HEK293 (cell line): ENCODE results near the gene PRIMA1.
A peak's percentile ranks its signal among the peaks of the same experiment; 100 is the strongest.

ENCODE experiments used
- CTCF ChIA-PET: fragments of 350-600 bp; formaldehyde crosslinking; extraction: SDS; loops from one replicate; lab custom pipeline; 2021; ENCODE audit warnings: antibody characterized with exemption; lab: Yijun Ruan, JAX
- POLR2A ChIA-PET: fragments of 300-600 bp; formaldehyde crosslinking; extraction: SDS; loops from one replicate; lab custom pipeline; 2020; ENCODE audit warnings: antibody characterized with exemption, inconsistent platforms; lab: Yijun Ruan, JAX
- H3K27ac ChIP-seq: fragments of 200-500 bp; sonication (Bioruptor generic); 2 replicates; pipeline ENCODE4 v1.5.1; 2014; ENCODE audit warnings: low read depth, low read length, control low read depth, inconsistent platforms; ENCODE audit errors: extremely low read depth
- H3K36me3 ChIP-seq, 2 experiments: fragments of 200-500 bp in 1 of 2; sonication (Bioruptor generic) in 1 of 2; 1 replicate in 1 of 2; 2 replicates in 1 of 2; pipeline ENCODE4 v1.5.1; 2014 to 2017; ENCODE audit warnings: inconsistent platforms in 2 of 2, low read length in 2 of 2; ENCODE audit not compliant: control insufficient read depth in 2 of 2, insufficient read depth in 1 of 2
- H3K4me1 ChIP-seq: fragments of 200-500 bp; sonication (Bioruptor generic); 2 replicates; pipeline ENCODE4 v1.5.1; 2014; ENCODE audit warnings: mild to moderate bottlenecking, low read length, inconsistent platforms; ENCODE audit not compliant: control insufficient read depth, insufficient read depth
- H3K4me3 ChIP-seq: 2 replicates; pipeline ENCODE4 v1.5.1; 2011; ENCODE audit warnings: low read depth, mild to moderate bottlenecking, control low read depth, low read length, moderate library complexity
- H3K9me3 ChIP-seq: fragments of 200-500 bp; sonication (Bioruptor generic); 2 replicates; pipeline ENCODE4 v1.5.1; 2014; ENCODE audit warnings: low read depth, low read length, inconsistent platforms; ENCODE audit not compliant: control insufficient read depth, insufficient read depth
- BCL11A ChIP-seq: fragments of 450-650 bp; formaldehyde crosslinking; IDR thresholded peaks from 2 replicates; pipeline ENCODE4 v1.5.1; 2016; ENCODE audit warnings: low read depth, missing biosample characterization, missing genetic modification characterization
- EGR2 ChIP-seq: fragments of 450-650 bp; formaldehyde crosslinking; IDR thresholded peaks from 2 replicates; pipeline ENCODE4 v1.5.1; 2016; ENCODE audit warnings: low read depth, missing biosample characterization, missing genetic modification characterization
- KLF10 ChIP-seq: fragments of 450-650 bp; IDR thresholded peaks from 2 replicates; pipeline ENCODE4 v1.5.1; 2018; ENCODE audit warnings: missing biosample characterization, mild to moderate bottlenecking, missing genetic modification characterization
- KLF9 ChIP-seq: fragments of 450-650 bp; formaldehyde crosslinking; IDR thresholded peaks from 2 replicates; pipeline ENCODE4 v1.5.1; 2016; ENCODE audit warnings: missing biosample characterization, missing genetic modification characterization, low read depth
- MZF1 ChIP-seq: fragments of 450-650 bp; formaldehyde crosslinking; IDR thresholded peaks from 2 replicates; pipeline ENCODE4 v1.5.1; 2017; ENCODE audit warnings: missing biosample characterization, missing genetic modification characterization, borderline replicate concordance
- WT1 ChIP-seq: fragments of 450-650 bp; formaldehyde crosslinking; IDR thresholded peaks from 2 replicates; pipeline ENCODE4 v1.5.1; 2016; ENCODE audit warnings: missing biosample characterization, missing genetic modification characterization
- ZFHX2 ChIP-seq: fragments of 450-650 bp; formaldehyde crosslinking; conservative IDR thresholded peaks from 2 replicates; pipeline ENCODE4 v1.5.1; 2016; ENCODE audit warnings: missing biosample characterization, missing genetic modification characterization
- ZNF114 ChIP-seq: fragments of 450-650 bp; formaldehyde crosslinking; IDR thresholded peaks from 2 replicates; pipeline ENCODE4 v1.5.0; 2017; ENCODE audit warnings: missing biosample characterization, missing genetic modification characterization
- ZNF221 ChIP-seq: fragments of 450-650 bp; formaldehyde crosslinking; IDR thresholded peaks from 2 replicates; pipeline ENCODE4 v1.5.1; 2017; ENCODE audit warnings: missing biosample characterization, missing genetic modification characterization, borderline replicate concordance
- ZNF24 ChIP-seq: fragments of 450-650 bp; formaldehyde crosslinking; IDR thresholded peaks from 2 replicates; pipeline ENCODE4 v1.5.1; 2016; ENCODE audit warnings: missing biosample characterization, missing genetic modification characterization
- ZNF37A ChIP-seq: fragments of 450-650 bp; IDR thresholded peaks from 2 replicates; pipeline ENCODE4 v1.5.1; 2018; ENCODE audit warnings: missing biosample characterization, missing genetic modification characterization
- ZNF600 ChIP-seq: fragments of 450-650 bp; formaldehyde crosslinking; IDR thresholded peaks from 2 replicates; pipeline ENCODE4 v1.5.1; 2016; ENCODE audit warnings: missing biosample characterization, missing genetic modification characterization
- ZNF610 ChIP-seq: fragments of 450-650 bp; formaldehyde crosslinking; IDR thresholded peaks from 2 replicates; pipeline ENCODE4 v1.5.1; 2016; ENCODE audit warnings: missing biosample characterization, missing genetic modification characterization, borderline replicate concordance
- ZNF76 ChIP-seq: fragments of 450-650 bp; formaldehyde crosslinking; IDR thresholded peaks from 2 replicates; pipeline ENCODE4; 2016; ENCODE audit warnings: low read depth, missing biosample characterization, missing genetic modification characterization, borderline replicate concordance
- ZNF785 ChIP-seq: fragments of 450-650 bp; formaldehyde crosslinking; IDR thresholded peaks from 2 replicates; pipeline ENCODE4 v1.5.1; 2016; ENCODE audit warnings: missing biosample characterization, missing genetic modification characterization
- ZNF792 ChIP-seq: fragments of 450-650 bp; formaldehyde crosslinking; IDR thresholded peaks from 2 replicates; pipeline ENCODE4 v1.5.1; 2016; ENCODE audit warnings: missing biosample characterization, missing genetic modification characterization
- TF ChIP-seq, protein P1 (sequence below): fragments of 450-650 bp; formaldehyde crosslinking; IDR thresholded peaks from 2 replicates; pipeline ENCODE4 v1.5.1; 2016; ENCODE audit warnings: missing biosample characterization, missing genetic modification characterization, low read depth
- TF ChIP-seq, protein P2 (sequence below): fragments of 450-650 bp; formaldehyde crosslinking; IDR thresholded peaks from 2 replicates; pipeline ENCODE4 v1.5.1; 2016; ENCODE audit warnings: missing biosample characterization, missing genetic modification characterization

PRIMA1 gene

DNA sequence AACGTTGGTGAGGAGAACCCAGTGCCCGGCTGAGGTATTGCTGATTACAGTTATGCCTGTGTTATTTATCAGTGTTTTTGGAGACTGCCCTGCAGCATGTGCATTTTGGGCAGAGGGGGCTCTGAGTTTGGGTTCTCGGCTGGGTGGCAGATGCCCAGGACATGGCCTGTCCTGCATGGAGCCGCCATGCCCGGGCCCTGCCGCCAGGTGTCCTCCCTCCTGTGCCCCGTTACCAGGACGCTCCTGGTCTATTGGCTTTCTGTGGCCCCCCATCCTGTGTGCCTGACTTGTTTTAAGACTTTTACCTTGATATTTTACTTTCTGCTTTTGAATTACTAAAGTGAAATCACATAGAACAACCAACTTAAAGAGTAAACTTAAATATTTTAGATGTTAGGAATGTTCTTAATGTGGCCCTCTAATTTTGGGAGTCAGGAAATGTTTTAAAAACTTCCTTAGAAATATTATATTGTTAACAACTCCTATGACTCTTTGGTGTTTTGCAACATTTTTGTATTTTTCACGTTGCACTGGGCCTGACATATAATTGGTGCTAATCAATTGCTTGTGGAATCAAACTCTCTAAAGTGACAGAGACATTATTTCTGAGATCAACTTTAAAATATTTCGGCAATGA lies 51.8 kb downstream of the PRIMA1 start:
- CTCF ChIA-PET: no interaction called here
- no peak overlapping the region for H3K27ac ChIP-seq
- POLR2A ChIA-PET: no interaction called here

DNA sequence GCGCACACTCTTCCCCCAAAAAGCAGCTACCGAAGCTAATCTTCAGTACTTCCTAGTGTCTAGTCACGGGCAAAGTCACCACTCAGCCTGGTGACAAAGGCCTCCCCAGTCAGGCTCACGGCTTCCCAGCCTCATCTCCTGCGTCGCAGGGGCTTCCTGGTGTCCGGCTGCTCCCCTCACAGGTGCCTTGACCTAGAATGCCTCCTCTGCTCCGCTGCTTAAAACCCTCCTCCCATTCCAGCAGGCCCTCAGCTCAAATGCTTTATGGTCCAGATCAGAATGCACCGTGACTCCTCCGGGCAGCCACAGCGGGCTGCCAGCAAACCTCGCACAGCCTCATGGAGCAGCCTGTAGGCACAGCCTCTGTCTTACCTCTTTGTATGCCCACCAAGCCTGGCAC lies 53.1 kb downstream of the PRIMA1 start:
- TF ChIP-seq ZNF221 (tag by site-specific recombination): no peak
- TF ChIP-seq ZNF24 (tag by site-specific recombination): no peak
- TF ChIP-seq, protein P1, sequence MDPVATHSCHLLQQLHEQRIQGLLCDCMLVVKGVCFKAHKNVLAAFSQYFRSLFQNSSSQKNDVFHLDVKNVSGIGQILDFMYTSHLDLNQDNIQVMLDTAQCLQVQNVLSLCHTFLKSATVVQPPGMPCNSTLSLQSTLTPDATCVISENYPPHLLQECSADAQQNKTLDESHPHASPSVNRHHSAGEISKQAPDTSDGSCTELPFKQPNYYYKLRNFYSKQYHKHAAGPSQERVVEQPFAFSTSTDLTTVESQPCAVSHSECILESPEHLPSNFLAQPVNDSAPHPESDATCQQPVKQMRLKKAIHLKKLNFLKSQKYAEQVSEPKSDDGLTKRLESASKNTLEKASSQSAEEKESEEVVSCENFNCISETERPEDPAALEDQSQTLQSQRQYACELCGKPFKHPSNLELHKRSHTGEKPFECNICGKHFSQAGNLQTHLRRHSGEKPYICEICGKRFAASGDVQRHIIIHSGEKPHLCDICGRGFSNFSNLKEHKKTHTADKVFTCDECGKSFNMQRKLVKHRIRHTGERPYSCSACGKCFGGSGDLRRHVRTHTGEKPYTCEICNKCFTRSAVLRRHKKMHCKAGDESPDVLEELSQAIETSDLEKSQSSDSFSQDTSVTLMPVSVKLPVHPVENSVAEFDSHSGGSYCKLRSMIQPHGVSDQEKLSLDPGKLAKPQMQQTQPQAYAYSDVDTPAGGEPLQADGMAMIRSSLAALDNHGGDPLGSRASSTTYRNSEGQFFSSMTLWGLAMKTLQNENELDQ: no peak
- no peak for TF ChIP-seq WT1 (tag by site-specific recombination)
- no peak for TF ChIP-seq BCL11A (tag by site-specific recombination)
- no peak for TF ChIP-seq ZNF114 (tag by site-specific recombination)
- no peak for TF ChIP-seq KLF9 (tag by site-specific recombination)
- TF ChIP-seq ZNF610 (tag by site-specific recombination): no peak
- TF ChIP-seq ZNF785 (tag by site-specific recombination): no peak
- no peak for TF ChIP-seq ZNF792
- no peak for TF ChIP-seq ZNF37A (tag by site-specific recombination)
- TF ChIP-seq, all 188 proteins: peak for 0
- Histone ChIP-seq H3K4me1 (no peaks in the 10 kb centered on the region), H3K27ac (no peak overlapping the region), H3K9me3 (no peaks in the 10 kb centered on the region), H3K4me3 (no peak overlapping the region), H3K36me3 (no peaks in the 10 kb centered on the region)
- ChIA-PET CTCF (no interaction called here), POLR2A (no interaction called here)

More for the DNA sequence above, 51.8 kb downstream of the PRIMA1 start:
- H3K9me3 ChIP-seq: no peaks in the 10 kb centered on the region
- H3K36me3 ChIP-seq: no peaks in the 10 kb centered on the region
- no peaks in the 10 kb centered on the region for H3K4me1 ChIP-seq
- no peak overlapping the region for H3K4me3 ChIP-seq
- TF ChIP-seq ZNF76 (tag by site-specific recombination) (no peak), ZNF600 (tag by site-specific recombination) (no peak), MZF1 (no peak)

DNA sequence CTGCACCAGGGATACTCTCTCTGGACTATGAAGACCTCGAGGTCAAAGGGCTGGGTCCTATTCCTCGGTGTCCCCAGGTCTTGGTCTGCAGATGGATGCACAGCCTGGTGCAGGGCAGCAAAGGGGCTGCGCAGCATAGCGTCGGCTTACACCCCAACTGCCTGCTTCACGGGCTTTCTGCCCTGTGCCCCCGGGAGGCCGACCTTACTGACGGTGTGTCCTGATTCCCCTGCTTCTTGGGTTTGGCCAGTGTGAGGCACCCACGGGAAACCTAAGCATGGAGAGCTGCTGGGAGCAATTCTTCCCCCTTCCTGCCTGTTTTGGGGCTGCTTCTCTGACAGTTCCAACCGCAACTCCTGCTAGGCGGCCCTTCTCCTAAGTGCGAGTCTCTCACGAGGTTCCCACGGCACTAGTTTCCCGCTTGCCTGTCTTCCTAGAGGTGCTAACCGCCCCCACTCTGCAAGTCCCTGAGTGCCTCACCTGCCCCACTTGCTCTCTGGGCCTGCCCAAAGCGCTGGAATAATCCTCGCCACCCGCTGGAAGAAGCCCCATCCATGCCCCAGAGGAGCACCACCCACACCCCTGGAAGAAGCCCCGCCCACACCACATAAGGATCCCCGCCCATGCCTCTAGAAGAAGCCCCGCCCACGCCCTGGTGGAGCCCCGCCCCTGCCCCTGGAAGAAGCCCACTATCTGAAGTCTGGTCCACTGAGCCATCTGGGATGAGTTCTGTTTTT lies 54.0 kb downstream of the PRIMA1 start:
- no peak overlapping the region for H3K4me3 ChIP-seq
- no peaks in the 10 kb centered on the region for H3K4me1 ChIP-seq
- no peaks in the 10 kb centered on the region for H3K9me3 ChIP-seq
- H3K36me3 ChIP-seq: no peaks in the 10 kb centered on the region
- no peak overlapping the region for H3K27ac ChIP-seq
- TF ChIP-seq EGR2 (tag by site-specific recombination) (peak; percentile 67), KLF10 (tag by site-specific recombination) (no peak), ZFHX2 (tag by site-specific recombination) (peak; percentile 75)
- TF ChIP-seq, protein P2, sequence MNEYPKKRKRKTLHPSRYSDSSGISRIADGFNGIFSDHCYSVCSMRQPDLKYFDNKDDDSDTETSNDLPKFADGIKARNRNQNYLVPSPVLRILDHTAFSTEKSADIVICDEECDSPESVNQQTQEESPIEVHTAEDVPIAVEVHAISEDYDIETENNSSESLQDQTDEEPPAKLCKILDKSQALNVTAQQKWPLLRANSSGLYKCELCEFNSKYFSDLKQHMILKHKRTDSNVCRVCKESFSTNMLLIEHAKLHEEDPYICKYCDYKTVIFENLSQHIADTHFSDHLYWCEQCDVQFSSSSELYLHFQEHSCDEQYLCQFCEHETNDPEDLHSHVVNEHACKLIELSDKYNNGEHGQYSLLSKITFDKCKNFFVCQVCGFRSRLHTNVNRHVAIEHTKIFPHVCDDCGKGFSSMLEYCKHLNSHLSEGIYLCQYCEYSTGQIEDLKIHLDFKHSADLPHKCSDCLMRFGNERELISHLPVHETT (tag by site-specific recombination): no peak
- POLR2A ChIA-PET: no interaction called here
- CTCF ChIA-PET: no interaction called here
